H9 (cell line): Measurements from ENCODE around the gene RNF111. TPM values are rescaled to one million over a fixed set of nuclear protein-coding genes. Genes with fewer than 3 reads are reported as not detected.

Experiments
- DNase-seq: peaks from one replicate; pipeline ENCODE4 v3.0.0-alpha.2; 2017
- H2AFZ ChIP-seq: one replicate; pipeline ENCODE4 v1.6.1; 2013; ENCODE audit warnings: mild to moderate bottlenecking, low read length, control low read depth, moderate library complexity
- H2AK5ac ChIP-seq: 2 replicates; pipeline ENCODE4 v1.6.1; 2013; ENCODE audit warnings: low read length, control low read depth, mixed read lengths; ENCODE audit not compliant: insufficient read length
- H2BK120ac ChIP-seq: one replicate; pipeline ENCODE4 v1.6.1; 2013; ENCODE audit warnings: low read depth, mild to moderate bottlenecking, low read length, control low read depth, inconsistent platforms; ENCODE audit not compliant: poor library complexity, severe bottlenecking
- H2BK12ac ChIP-seq: 2 replicates; pipeline ENCODE4 v1.6.1; 2013; ENCODE audit warnings: low read length, control low read depth, mixed read lengths, low read depth; ENCODE audit not compliant: insufficient read length
- H2BK15ac ChIP-seq: 2 replicates; pipeline ENCODE4 v1.6.1; 2013; ENCODE audit warnings: low read depth, low read length, control low read depth
- H2BK20ac ChIP-seq: one replicate; pipeline ENCODE4 v1.6.1; 2013; ENCODE audit warnings: low read depth, mild to moderate bottlenecking, low read length, control low read depth, inconsistent platforms; ENCODE audit not compliant: poor library complexity, severe bottlenecking
- H2BK5ac ChIP-seq: 2 replicates; pipeline ENCODE4 v1.6.1; 2013; ENCODE audit warnings: low read length, control low read depth, mixed read lengths; ENCODE audit not compliant: insufficient read length
- H3K14ac ChIP-seq: 2 replicates; pipeline ENCODE4 v1.6.1; 2013; ENCODE audit warnings: low read length, control low read depth; ENCODE audit not compliant: insufficient read depth
- H3K18ac ChIP-seq: 2 replicates; pipeline ENCODE4 v1.6.1; 2013; ENCODE audit warnings: low read depth, mild to moderate bottlenecking, mixed read lengths, low read length, control low read depth; ENCODE audit not compliant: insufficient read length
- H3K23ac ChIP-seq: 2 replicates; pipeline ENCODE4 v1.6.1; 2013; ENCODE audit warnings: low read length, control low read depth, mixed read lengths, low read depth; ENCODE audit not compliant: insufficient read length
- H3K23me2 ChIP-seq: 2 replicates; pipeline ENCODE4 v1.6.1; 2013; ENCODE audit warnings: low read depth, mild to moderate bottlenecking, mixed read lengths, low read length, control low read depth; ENCODE audit not compliant: insufficient read length, poor library complexity, severe bottlenecking
- H3K27ac ChIP-seq: 2 replicates; pipeline ENCODE4 v1.5.1; 2013; ENCODE audit warnings: low read length, control low read depth, mixed read lengths, low read depth; ENCODE audit not compliant: insufficient read length
- H3K27me3 ChIP-seq: 2 replicates; pipeline ENCODE4 v1.6.1; 2013; ENCODE audit warnings: low read length, control low read depth, inconsistent platforms; ENCODE audit not compliant: insufficient read depth
- H3K4ac ChIP-seq: 2 replicates; pipeline ENCODE4 v1.6.1; 2013; ENCODE audit warnings: low read depth, mild to moderate bottlenecking, control low read depth, inconsistent platforms, low read length, moderate library complexity
- H3K4me1 ChIP-seq: 2 replicates; pipeline ENCODE4 v1.6.1; 2013; ENCODE audit warnings: low read length, control low read depth, inconsistent platforms; ENCODE audit not compliant: insufficient read depth
- H3K4me2 ChIP-seq: 2 replicates; pipeline ENCODE4 v1.6.1; 2013; ENCODE audit warnings: low read length, control low read depth, mixed read lengths; ENCODE audit not compliant: insufficient read length, insufficient read depth
- H3K56ac ChIP-seq: 2 replicates; pipeline ENCODE4 v1.6.1; 2013; ENCODE audit warnings: low read depth, mild to moderate bottlenecking, mixed read lengths, low read length, control low read depth; ENCODE audit not compliant: insufficient read length
- H3K79me1 ChIP-seq: 2 replicates; pipeline ENCODE4 v1.6.1; 2013; ENCODE audit warnings: low read depth, mild to moderate bottlenecking, moderate library complexity, low read length, control low read depth, inconsistent platforms; ENCODE audit not compliant: insufficient read depth, poor library complexity, severe bottlenecking
- H3K79me2 ChIP-seq: 2 replicates; pipeline ENCODE4 v1.6.1; 2013; ENCODE audit warnings: low read length, control low read depth, inconsistent platforms; ENCODE audit not compliant: insufficient read depth
- H3K9ac ChIP-seq: 2 replicates; pipeline ENCODE4 v1.6.1; 2013; ENCODE audit warnings: low read length, control low read depth, mixed read lengths; ENCODE audit not compliant: insufficient read length; ENCODE audit errors: extremely low read depth
- H3K9me3 ChIP-seq: one replicate; pipeline ENCODE4 v1.6.1; 2013; ENCODE audit warnings: low read depth, low read length, inconsistent platforms; ENCODE audit not compliant: control insufficient read depth
- H3T11ph ChIP-seq: one replicate; pipeline ENCODE4 v1.6.1; 2013; ENCODE audit warnings: mild to moderate bottlenecking, low read length, control low read depth, inconsistent platforms
- H4K20me1 ChIP-seq: one replicate; pipeline ENCODE4 v1.6.1; 2013; ENCODE audit not compliant: control insufficient read depth, insufficient read length, insufficient read depth
- H4K5ac ChIP-seq: 2 replicates; pipeline ENCODE4 v1.6.1; 2013; ENCODE audit warnings: low read depth, mild to moderate bottlenecking, mixed read lengths, low read length, control low read depth; ENCODE audit not compliant: insufficient read length
- H4K8ac ChIP-seq: replicated peaks from 2 replicates; pipeline ENCODE4 v1.6.1; 2013; ENCODE audit warnings: low read length, control low read depth, mixed read lengths, low read depth; ENCODE audit not compliant: insufficient read length
- H4K91ac ChIP-seq: 2 replicates; pipeline ENCODE4 v1.6.1; 2013; ENCODE audit warnings: low read depth, mild to moderate bottlenecking, moderate library complexity, mixed read lengths, low read length, control low read depth; ENCODE audit not compliant: insufficient read length
- H3K27ac Mint-ChIP-seq, 3 experiments: 2 replicates in 2 of 3; 3 replicates in 1 of 3; pipeline ENCODE4 v1.8.0; 2020 to 2021; ENCODE audit warnings: mixed read lengths in 3 of 3, mild to moderate bottlenecking in 1 of 3, moderate library complexity in 1 of 3
- H3K27me3 Mint-ChIP-seq: 2 replicates; pipeline ENCODE4 v1.8.0; 2021; ENCODE audit warnings: low read depth, mild to moderate bottlenecking, moderate library complexity, mixed read lengths
- H3K36me3 Mint-ChIP-seq, 3 experiments: 2 replicates in 2 of 3; 3 replicates in 1 of 3; pipeline ENCODE4 v1.8.0; 2020 to 2021; ENCODE audit warnings: low read depth in 3 of 3, mixed read lengths in 3 of 3; ENCODE audit not compliant: insufficient read depth in 1 of 3
- H3K4me1 Mint-ChIP-seq, 2 experiments: 2 replicates each; pipeline ENCODE4 v1.8.0; 2020; ENCODE audit warnings: mixed read lengths in 2 of 2
- H3K4me3 Mint-ChIP-seq, 2 experiments: 2 replicates in 1 of 2; 3 replicates in 1 of 2; pipeline ENCODE4 v1.8.0; 2020 to 2021; ENCODE audit warnings: mild to moderate bottlenecking in 2 of 2, mixed read lengths in 2 of 2, moderate library complexity in 1 of 2
- H3K9me3 Mint-ChIP-seq, 2 experiments: 2 replicates in 1 of 2; 3 replicates in 1 of 2; pipeline ENCODE4 v1.8.0; 2020; ENCODE audit warnings: mild to moderate bottlenecking in 2 of 2, mixed read lengths in 2 of 2, moderate library complexity in 1 of 2
- WGBS: extraction: QIAGEN DNeasy Blood & Tissue Kit; methylation state at CpG from one replicate; pipeline ENCODE4 v1.1.7; 2013; ENCODE audit warnings: missing lambda C conversion rate, low lambda C conversion rate, mixed read lengths; ENCODE audit not compliant: insufficient read length; ENCODE audit errors: extremely low coverage; 5-methylcytosine and 5-hydroxymethylcytosine counted together
- total RNA-seq: library from RNA; stranded (reverse); gene quantifications from 2 replicates; pipeline ENCODE4 v1.2.1, GENCODE V29; 2021
- TF ChIP-seq, protein P1 (sequence below): fragments of 200-600 bp; sonication (generic); conservative IDR thresholded peaks from 3 replicates; pipeline ENCODE4 v1.8.0; 2021; ENCODE audit warnings: antibody characterized with exemption, mild to moderate bottlenecking

Gene RNF111
- total RNA-seq, 1 experiment from 2014 or later = 28.0 TPM

DNA sequence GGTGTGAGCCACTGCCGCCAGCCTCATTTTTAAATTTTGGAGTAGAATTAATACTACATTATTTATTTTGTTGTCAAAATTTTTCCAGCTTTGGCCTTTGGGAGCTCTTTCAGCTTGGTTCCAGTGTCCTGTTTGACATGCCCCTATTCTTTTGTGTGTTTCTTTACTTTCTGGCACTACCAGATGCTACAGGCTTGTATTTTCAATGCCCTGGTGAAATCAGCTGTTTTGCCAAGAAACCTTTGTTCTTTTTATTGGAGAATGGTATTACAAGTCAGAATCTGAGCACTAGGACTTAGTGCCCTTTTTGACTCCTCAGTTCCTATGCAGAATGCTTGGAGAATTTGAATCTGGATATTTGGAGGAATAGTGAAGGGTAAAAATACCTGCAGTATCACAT is 26.6 kb downstream of the RNF111 start:
- Histone ChIP-seq H3K9ac (no peak overlapping the region), H3T11ph (no peak overlapping the region), H2AK5ac (no peak overlapping the region), H2BK20ac (no peak overlapping the region), H3K18ac (no peak overlapping the region), H4K5ac (no peak overlapping the region), H3K56ac (no peak overlapping the region), H2AFZ (no peak overlapping the region), H3K9me3 (no peaks in the 10 kb centered on the region), H3K4me1 (no peaks in the 10 kb centered on the region), H3K4ac (no peak overlapping the region), H3K79me1 (peaks cover 3% of the 10 kb centered on the region), H3K4me2 (no peak overlapping the region), H3K23ac (no peak overlapping the region), H4K20me1 (no peaks in the 10 kb centered on the region), H3K79me2 (peaks cover 3% of the 10 kb centered on the region; the same call in 1 of the 2 replicates), H4K91ac (no peak overlapping the region), H4K8ac (no peak overlapping the region), H3K27me3 (no peaks in the 10 kb centered on the region), H2BK120ac (no peak overlapping the region), H2BK15ac (no peak overlapping the region), H3K14ac (no peak overlapping the region), H2BK5ac (no peak overlapping the region), H2BK12ac (no peak overlapping the region), H3K27ac (no peak overlapping the region), H3K23me2 (no peaks in the 10 kb centered on the region)
- peaks cover 11 to 13% of the 10 kb centered on the region in 2 experiments for H3K9me3 Mint-ChIP-seq
- DNase-seq = no peak
- WGBS = no CpG with 5 or more reads among the region's 1 CpG
- H3K27ac Mint-ChIP-seq = peak overlapping the region in 1 of 3 experiments; percentile 66; a peak in 2 of 7 replicates
- no peak overlapping the region for H3K4me3 Mint-ChIP-seq
- TF ChIP-seq, protein P1, sequence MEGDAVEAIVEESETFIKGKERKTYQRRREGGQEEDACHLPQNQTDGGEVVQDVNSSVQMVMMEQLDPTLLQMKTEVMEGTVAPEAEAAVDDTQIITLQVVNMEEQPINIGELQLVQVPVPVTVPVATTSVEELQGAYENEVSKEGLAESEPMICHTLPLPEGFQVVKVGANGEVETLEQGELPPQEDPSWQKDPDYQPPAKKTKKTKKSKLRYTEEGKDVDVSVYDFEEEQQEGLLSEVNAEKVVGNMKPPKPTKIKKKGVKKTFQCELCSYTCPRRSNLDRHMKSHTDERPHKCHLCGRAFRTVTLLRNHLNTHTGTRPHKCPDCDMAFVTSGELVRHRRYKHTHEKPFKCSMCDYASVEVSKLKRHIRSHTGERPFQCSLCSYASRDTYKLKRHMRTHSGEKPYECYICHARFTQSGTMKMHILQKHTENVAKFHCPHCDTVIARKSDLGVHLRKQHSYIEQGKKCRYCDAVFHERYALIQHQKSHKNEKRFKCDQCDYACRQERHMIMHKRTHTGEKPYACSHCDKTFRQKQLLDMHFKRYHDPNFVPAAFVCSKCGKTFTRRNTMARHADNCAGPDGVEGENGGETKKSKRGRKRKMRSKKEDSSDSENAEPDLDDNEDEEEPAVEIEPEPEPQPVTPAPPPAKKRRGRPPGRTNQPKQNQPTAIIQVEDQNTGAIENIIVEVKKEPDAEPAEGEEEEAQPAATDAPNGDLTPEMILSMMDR = no peak
- peaks cover 16 to 18% (median 18%) of the 10 kb centered on the region in 3 experiments; a peak in 6 of 7 replicates for H3K36me3 Mint-ChIP-seq
- H3K27me3 Mint-ChIP-seq = no peaks in the 10 kb centered on the region
- peaks cover 12 to 15% of the 10 kb centered on the region in 2 experiments for H3K4me1 Mint-ChIP-seq
